ENCODE data around the gene UST. TPM values are rescaled to one million over a fixed set of nuclear protein-coding genes. Genes with fewer than 3 reads are reported as not detected.

Gene UST
- total RNA-seq, 1 experiment from 2014 or later = 6.1 TPM

GRCh38 chr6:148893481-148893880, 146.7 kb downstream of the UST start:
- Histone ChIP-seq H3K9me2 (ENCODE audit: insufficient read depth) (no peaks in the 10 kb centered on the region), H3K9me3 (ENCODE audit: control insufficient read depth in 1 of 2, insufficient read depth in 1 of 2, low read depth in 1 of 2, low read length in 2 of 2) (no peaks in the 10 kb centered on the region), H4K20me1 (ENCODE audit: insufficient read depth) (no peaks in the 10 kb centered on the region), H3K9ac (ENCODE audit: low read length) (no peak overlapping the region), H3K4me3 (replicated peaks in 1 of 2; ENCODE audit: low read depth in 1 of 2, low read length in 2 of 2) (no peak overlapping the region), H3K27ac (ENCODE audit: low read depth, low read length) (no peak overlapping the region), H3K79me2 (ENCODE audit: insufficient read depth, low read length) (no peaks in the 10 kb centered on the region), H3K4me1 (ENCODE audit: control insufficient read depth in 1 of 2, insufficient read depth in 2 of 2, low read length in 2 of 2) (no peaks in the 10 kb centered on the region), H3K27me3 (ENCODE audit: insufficient read depth, low read length) (no peaks in the 10 kb centered on the region), H3K4me2 (ENCODE audit: low read length) (no peak overlapping the region), H2AFZ (ENCODE audit: low read depth, low read length, poor library complexity, severe bottlenecking) (no peak overlapping the region), H3K36me3 (ENCODE audit: control insufficient read depth in 1 of 2, insufficient read depth in 2 of 2, low read length in 2 of 2) (no peaks in the 10 kb centered on the region)
- TF ChIP-seq JUND (IDR thresholded peaks at IDR 0.05) = no peak
- TF ChIP-seq MAX (IDR thresholded peaks at IDR 0.05) = no peak
- intact Hi-C loops (cut with micrococcal nuclease) = no loop called here
- no peak for DNase-seq (ENCODE audit: low read depth, low spot score)
- POLR2A ChIA-PET = no interaction called here
- RAD21 ChIA-PET (ENCODE audit: low non-redundant PET in 1 of 2, low total read pairs in 2 of 2, uncharacterized antibody in 2 of 2, unreplicated experiment in 2 of 2) = no interaction called here
- no TSS peak for BruUV-seq (replicated peaks)
- ATAC-seq = no peak
- CTCF ChIA-PET = no interaction called here

GRCh38 chr6:148898376-148899014, 151.7 kb downstream of the UST start:
- H2AFZ ChIP-seq (ENCODE audit: low read depth, low read length, poor library complexity, severe bottlenecking) = no peak overlapping the region
- H3K36me3 ChIP-seq (ENCODE audit: control insufficient read depth in 1 of 2, insufficient read depth in 2 of 2, low read length in 2 of 2) = no peaks in the 10 kb centered on the region
- intact Hi-C loops (cut with micrococcal nuclease) = no loop called here
- no peaks in the 10 kb centered on the region for H4K20me1 ChIP-seq (ENCODE audit: insufficient read depth)
- no peaks in the 10 kb centered on the region for H3K4me1 ChIP-seq (ENCODE audit: control insufficient read depth in 1 of 2, insufficient read depth in 2 of 2, low read length in 2 of 2)
- ATAC-seq (no peak), DNase-seq (ENCODE audit: low read depth, low spot score) (no peak)
- H3K4me2 ChIP-seq (ENCODE audit: low read length) = no peak overlapping the region
- no peak overlapping the region for H3K9ac ChIP-seq (ENCODE audit: low read length)
- POLR2A ChIA-PET = no interaction called here
- H3K4me3 ChIP-seq (replicated peaks in 1 of 2; ENCODE audit: low read depth in 1 of 2, low read length in 2 of 2) = no peak overlapping the region
- H3K9me2 ChIP-seq (ENCODE audit: insufficient read depth) = no peaks in the 10 kb centered on the region
- RAD21 ChIA-PET (ENCODE audit: low non-redundant PET in 1 of 2, low total read pairs in 2 of 2, uncharacterized antibody in 2 of 2, unreplicated experiment in 2 of 2) = no interaction called here
- no peak overlapping the region for H3K27ac ChIP-seq (ENCODE audit: low read depth, low read length)
- no peaks in the 10 kb centered on the region for H3K27me3 ChIP-seq (ENCODE audit: insufficient read depth, low read length)
- no peaks in the 10 kb centered on the region for H3K9me3 ChIP-seq (ENCODE audit: control insufficient read depth in 1 of 2, insufficient read depth in 1 of 2, low read depth in 1 of 2, low read length in 2 of 2)
- TF ChIP-seq POLR2AphosphoS5 (IDR thresholded peaks at IDR 0.05; ENCODE audit: low read depth, low read length) = no peak
- TF ChIP-seq REST (IDR thresholded peaks at IDR 0.05; ENCODE audit: low read depth) = no peak
- TF ChIP-seq, protein P1, sequence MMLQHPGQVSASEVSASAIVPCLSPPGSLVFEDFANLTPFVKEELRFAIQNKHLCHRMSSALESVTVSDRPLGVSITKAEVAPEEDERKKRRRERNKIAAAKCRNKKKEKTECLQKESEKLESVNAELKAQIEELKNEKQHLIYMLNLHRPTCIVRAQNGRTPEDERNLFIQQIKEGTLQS (IDR thresholded peaks at IDR 0.05) = no peak
- no peak for TF ChIP-seq CBX3 (IDR thresholded peaks at IDR 0.05; ENCODE audit: low read depth)
- no peak for TF ChIP-seq YY1 (IDR thresholded peaks at IDR 0.05; ENCODE audit: extremely low read depth, insufficient replicate concordance, low read depth, low read length)
- no peak for TF ChIP-seq POLR2A (IDR thresholded peaks at IDR 0.05; ENCODE audit: borderline replicate concordance, extremely low read depth, insufficient read depth, insufficient read length)
- TF ChIP-seq MAX (IDR thresholded peaks at IDR 0.05) = no peak
- no peak for TF ChIP-seq FOSL1 (IDR thresholded peaks at IDR 0.05; ENCODE audit: low read depth)
- TF ChIP-seq CTCF (IDR thresholded peaks at IDR 0.05 in 2 of 3, conservative IDR thresholded peaks at IDR 0.05 in 1 of 3; ENCODE audit: borderline replicate concordance in 1 of 3, insufficient read depth in 1 of 3, low read depth in 2 of 3, low read length in 2 of 3) = no peak
- TF ChIP-seq RAD21 (IDR thresholded peaks at IDR 0.05; ENCODE audit: low read depth) = no peak
- no peak for TF ChIP-seq SP1 (IDR thresholded peaks at IDR 0.05; ENCODE audit: low read depth)
- no peak for TF ChIP-seq EZH2 (IDR thresholded peaks at IDR 0.05)
- no peak for TF ChIP-seq EGR1 (IDR thresholded peaks at IDR 0.05; ENCODE audit: low read depth)
- TF ChIP-seq JUND (IDR thresholded peaks at IDR 0.05) = no peak
- CTCF ChIA-PET = no interaction called here
- H3K79me2 ChIP-seq (ENCODE audit: insufficient read depth, low read length) = no peaks in the 10 kb centered on the region
- no TSS peak for BruUV-seq (replicated peaks)
